Neuronal stem cell (in vitro differentiated cells): Measurements from ENCODE around the gene PXDN.
A peak's percentile ranks its signal among the peaks of the same experiment; 100 is the strongest.

ENCODE experiments used
- DNase-seq: peaks from one replicate; pipeline ENCODE4 v3.0.0-alpha.2; 2013; ENCODE audit warnings: low spot score
- H2AFZ ChIP-seq: one replicate; pipeline ENCODE4 v1.6.1; 2013; ENCODE audit warnings: mild to moderate bottlenecking, low read length, inconsistent platforms
- H2AK5ac ChIP-seq: 2 replicates; pipeline ENCODE4 v1.6.1; 2013; ENCODE audit warnings: low read depth, mild to moderate bottlenecking, inconsistent platforms, low read length, moderate library complexity, mixed read lengths
- H2BK120ac ChIP-seq: 2 replicates; pipeline ENCODE4 v1.6.1; 2013; ENCODE audit warnings: low read depth, mild to moderate bottlenecking, inconsistent platforms, low read length, moderate library complexity, mixed read lengths
- H2BK12ac ChIP-seq: one replicate; pipeline ENCODE4 v1.6.1; 2013; ENCODE audit warnings: low read length, inconsistent platforms
- H2BK15ac ChIP-seq: 2 replicates; pipeline ENCODE4 v1.6.1; 2013; ENCODE audit warnings: mild to moderate bottlenecking, low read length, inconsistent platforms, mixed read lengths
- H2BK5ac ChIP-seq: one replicate; pipeline ENCODE4 v1.6.1; 2013; ENCODE audit warnings: inconsistent platforms, mild to moderate bottlenecking, low read length, moderate library complexity
- H3K14ac ChIP-seq: one replicate; pipeline ENCODE4 v1.6.1; 2013; ENCODE audit warnings: low read length, inconsistent platforms
- H3K18ac ChIP-seq: 2 replicates; pipeline ENCODE4 v1.6.1; 2013; ENCODE audit warnings: low read length, inconsistent platforms
- H3K23ac ChIP-seq: 2 replicates; pipeline ENCODE4 v1.6.1; 2013; ENCODE audit warnings: low read depth, mild to moderate bottlenecking, mixed read lengths, low read length, inconsistent platforms; ENCODE audit not compliant: poor library complexity
- H3K27ac ChIP-seq: replicated peaks from 3 replicates; pipeline ENCODE4 v1.5.1; 2013; ENCODE audit warnings: low read length, inconsistent platforms
- H3K27me3 ChIP-seq, 3 experiments: 2 replicates each; pipeline ENCODE4 v1.6.1; 2013; ENCODE audit warnings: low read length in 3 of 3, mild to moderate bottlenecking in 2 of 3, inconsistent platforms in 1 of 3, low read depth in 1 of 3, mixed read lengths in 1 of 3, moderate library complexity in 1 of 3; ENCODE audit not compliant: control insufficient read depth in 3 of 3, insufficient read depth in 3 of 3
- H3K36me3 ChIP-seq, 2 donors: replicated peaks in 1 of 2; 2 replicates each; pipeline ENCODE4 v1.6.1; 2013; ENCODE audit warnings: low read length in 2 of 2; ENCODE audit not compliant: control insufficient read depth in 2 of 2, insufficient read depth in 2 of 2
- H3K4ac ChIP-seq: 2 replicates; pipeline ENCODE4 v1.6.1; 2013; ENCODE audit warnings: inconsistent platforms, mild to moderate bottlenecking, low read length, moderate library complexity
- H3K4me1 ChIP-seq, 2 donors: 1 replicate in 1 of 2; 2 replicates in 1 of 2; pipeline ENCODE4 v1.6.1; 2013; ENCODE audit warnings: low read length in 2 of 2, low read depth in 1 of 2; ENCODE audit not compliant: control insufficient read depth in 2 of 2, insufficient read depth in 1 of 2
- H3K4me2 ChIP-seq: one replicate; pipeline ENCODE4 v1.6.1; 2013; ENCODE audit warnings: mild to moderate bottlenecking, low read length, inconsistent platforms; ENCODE audit not compliant: insufficient read depth, poor library complexity, severe bottlenecking
- H3K4me3 ChIP-seq, 2 donors: 2 replicates each; pipeline ENCODE4 v1.5.1; 2013; ENCODE audit warnings: low read length in 2 of 2, mild to moderate bottlenecking in 2 of 2, inconsistent platforms in 1 of 2, moderate library complexity in 1 of 2
- H3K79me1 ChIP-seq: one replicate; pipeline ENCODE4 v1.6.1; 2013; ENCODE audit warnings: low read depth, mild to moderate bottlenecking, inconsistent platforms, low read length, moderate library complexity
- H3K9ac ChIP-seq: one replicate; pipeline ENCODE4 v1.6.1; 2013; ENCODE audit warnings: mild to moderate bottlenecking, low read depth, low read length, inconsistent platforms; ENCODE audit not compliant: poor library complexity
- H3K9me3 ChIP-seq, 2 donors: replicated peaks in 1 of 2; 2 replicates each; pipeline versions ENCODE3 to v1.6.1; 2013; ENCODE audit warnings: low read length in 2 of 2, mild to moderate bottlenecking in 2 of 2, inconsistent platforms in 1 of 2, low read depth in 1 of 2, mixed read lengths in 1 of 2, moderate library complexity in 1 of 2; ENCODE audit not compliant: control insufficient read depth in 2 of 2, insufficient read depth in 1 of 2
- H4K8ac ChIP-seq: one replicate; pipeline ENCODE4 v1.6.1; 2013; ENCODE audit warnings: low read depth, mild to moderate bottlenecking, inconsistent platforms, low read length, moderate library complexity
- H4K91ac ChIP-seq: one replicate; pipeline ENCODE4 v1.6.1; 2013; ENCODE audit warnings: low read length, low read depth, mild to moderate bottlenecking, inconsistent platforms; ENCODE audit not compliant: poor library complexity
- WGBS, 2 donors: extraction: QIAGEN DNeasy Blood & Tissue Kit; methylation state at CpG; one replicate each; pipeline ENCODE4 v1.1.7; 2013; ENCODE audit warnings: missing lambda C conversion rate in 2 of 2, mixed read lengths in 1 of 2; ENCODE audit not compliant: insufficient read length in 2 of 2, insufficient replicate concordance in 1 of 2; ENCODE audit errors: extremely low coverage in 2 of 2; 5-methylcytosine and 5-hydroxymethylcytosine counted together

PXDN gene

GRCh38 chr2:1651121-1652033, 92.9 kb downstream of the PXDN start:
- peak overlapping the region; percentile 21 for H3K18ac ChIP-seq
- H2AK5ac ChIP-seq: no peak overlapping the region
- H3K4me3 ChIP-seq: no peak overlapping the region
- no peak overlapping the region for H3K4me2 ChIP-seq
- no CpG with 5 or more reads among the region's 16 CpGs for WGBS, 2 donors
- DNase-seq: no peak
- H3K27ac ChIP-seq: no peak overlapping the region
- H3K4ac ChIP-seq: no peak overlapping the region
- peaks cover 9% of the 10 kb centered on the region for H3K79me1 ChIP-seq
- no peak overlapping the region for H2BK120ac ChIP-seq
- H3K14ac ChIP-seq: no peak overlapping the region
- H3K23ac ChIP-seq: no peak overlapping the region
- H2BK5ac ChIP-seq: no peak overlapping the region
- H4K91ac ChIP-seq: no peak overlapping the region
- H3K27me3 ChIP-seq: peaks cover 0 to 2% (median 0%) of the 10 kb centered on the region in 3 experiments
- H2BK12ac ChIP-seq: no peak overlapping the region
- peaks cover 0 to 63% of the 10 kb centered on the region in 2 donors for H3K36me3 ChIP-seq
- no peak overlapping the region for H4K8ac ChIP-seq
- H2AFZ ChIP-seq: no peak overlapping the region
- H3K9me3 ChIP-seq: peaks cover 0 to 4% of the 10 kb centered on the region in 2 donors
- H2BK15ac ChIP-seq: no peak overlapping the region
- H3K4me1 ChIP-seq: no peaks in the 10 kb centered on the region
- H3K9ac ChIP-seq: no peak overlapping the region

GRCh38 chr2:1650085-1650872, 94.0 kb downstream of the PXDN start:
- Histone ChIP-seq H3K23ac (no peak overlapping the region), H3K4me2 (no peak overlapping the region), H3K14ac (no peak overlapping the region)

GRCh38 chr2:1649103-1650084, 94.9 kb downstream of the PXDN start:
- Histone ChIP-seq H3K9ac (no peak overlapping the region), H3K4ac (no peak overlapping the region), H3K4me2 (no peak overlapping the region), H3K9me3 (peaks cover 0 to 2% of the 10 kb centered on the region in 2 donors), H3K18ac (no peak overlapping the region), H3K4me3 (no peak overlapping the region), H2BK15ac (no peak overlapping the region), H3K27me3 (no peaks in the 10 kb centered on the region), H3K23ac (peak overlapping the region; percentile 77), H2BK5ac (peak overlapping the region; percentile 61), H3K36me3 (peaks cover 0 to 59% of the 10 kb centered on the region in 2 donors), H4K91ac (no peak overlapping the region), H3K4me1 (no peaks in the 10 kb centered on the region), H2BK12ac (no peak overlapping the region), H2AFZ (no peak overlapping the region), H3K14ac (peak overlapping the region; percentile 27), H3K27ac (no peak overlapping the region), H4K8ac (no peak overlapping the region), H2BK120ac (no peak overlapping the region), H2AK5ac (no peak overlapping the region), H3K79me1 (peaks cover 8% of the 10 kb centered on the region)
- no CpG with 5 or more reads among the region's 58 CpGs for WGBS, 2 donors
- no peak for DNase-seq

More at GRCh38 chr2:1650085-1650872, 94.0 kb downstream of the PXDN start:
- Histone ChIP-seq H3K4ac (no peak overlapping the region), H3K27ac (no peak overlapping the region), H2AK5ac (no peak overlapping the region), H3K9ac (peak overlapping the region; percentile 39), H3K4me1 (no peaks in the 10 kb centered on the region), H4K91ac (no peak overlapping the region), H2BK120ac (no peak overlapping the region), H3K79me1 (peaks cover 9% of the 10 kb centered on the region), H3K27me3 (peaks cover 0 to 2% (median 0%) of the 10 kb centered on the region in 3 experiments), H2BK15ac (no peak overlapping the region), H2AFZ (no peak overlapping the region), H3K36me3 (peaks cover 0 to 64% of the 10 kb centered on the region in 2 donors), H2BK12ac (no peak overlapping the region), H3K4me3 (no peak overlapping the region), H2BK5ac (peak overlapping the region; percentile 61), H3K18ac (peak overlapping the region; percentile 8), H3K9me3 (peaks cover 0 to 4% of the 10 kb centered on the region in 2 donors), H4K8ac (no peak overlapping the region)
- WGBS, 2 donors: no CpG with 5 or more reads among the region's 19 CpGs
- no peak for DNase-seq
